Fibroblast of skin of right quadriceps (primary cell): ENCODE data around the gene FAM151A.
"Not testable (repeated sequence)": the region's sequence is repeated elsewhere in the genome, so short reads cannot be mapped to it uniquely, and the experiment has no call there.

ENCODE experiments used
- DNase-seq: peaks from one replicate; pipeline ENCODE4 v3.0.0-alpha.2; 2013

FAM151A gene

DNA sequence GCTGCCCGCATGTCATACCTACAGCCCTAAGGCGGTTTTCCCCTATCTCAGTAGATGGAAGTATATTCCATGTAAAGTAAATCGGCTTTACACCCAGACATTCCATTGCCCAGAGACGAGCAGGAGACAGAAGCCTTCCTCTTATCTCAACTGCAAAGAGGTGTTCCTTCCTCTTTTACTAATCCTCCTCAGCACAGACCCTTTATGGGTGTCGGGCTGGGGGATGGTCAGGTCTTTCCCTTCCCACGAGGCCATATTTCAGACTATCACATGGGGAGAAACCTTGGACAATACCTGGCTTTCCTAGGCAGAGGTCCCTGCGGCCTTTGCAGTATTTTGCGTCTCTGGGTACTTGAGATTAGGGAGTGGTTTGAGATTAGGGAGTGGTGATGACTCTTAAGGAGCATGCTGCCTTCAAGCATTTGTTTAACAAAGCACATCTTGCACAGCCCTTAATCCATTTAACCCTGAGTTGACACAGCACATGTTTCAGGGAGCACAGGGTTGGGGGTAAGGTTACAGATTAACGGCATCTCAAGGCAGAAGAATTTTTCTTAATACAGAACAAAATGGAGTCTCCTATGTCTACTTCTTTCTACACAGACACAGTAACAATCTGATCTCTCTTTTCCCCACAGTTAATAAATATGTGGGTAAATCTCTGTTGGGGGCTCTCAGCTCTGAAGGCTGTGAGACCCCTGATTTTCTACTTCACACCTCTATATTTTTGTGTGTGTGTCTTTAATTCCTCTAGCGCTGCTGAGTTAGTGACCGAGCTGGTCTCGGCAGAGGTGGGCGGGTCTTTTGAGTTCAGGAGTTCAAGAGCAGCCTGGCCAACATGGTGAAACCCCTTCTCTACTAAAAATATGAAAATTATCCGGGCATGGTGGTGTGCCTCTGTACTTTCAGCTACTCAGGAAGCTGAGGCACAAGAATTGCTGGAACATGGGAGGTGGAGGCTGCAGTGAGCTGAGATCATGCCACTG lies 13.4 kb upstream of the FAM151A start:
- not testable (repeated sequence) for DNase-seq

DNA sequence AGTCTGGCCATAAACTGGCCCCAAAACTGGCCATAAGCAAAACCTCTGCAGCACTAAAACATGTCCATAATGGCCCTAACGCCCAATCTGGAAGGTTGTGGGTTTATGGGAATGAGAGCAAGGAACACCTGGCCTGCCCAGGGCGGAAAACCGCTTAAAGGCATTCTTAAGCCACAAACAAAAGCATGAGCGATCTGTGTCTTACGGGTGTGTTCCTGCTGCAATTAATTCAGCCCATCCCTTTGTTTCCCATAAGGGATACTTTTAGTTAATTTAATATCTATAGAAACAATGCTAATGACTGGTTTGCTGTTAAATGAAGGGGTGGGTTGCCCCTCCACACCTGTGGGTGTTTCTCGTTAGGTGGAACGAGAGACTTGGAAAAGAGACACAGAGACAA lies 12.5 kb upstream of the FAM151A start:
- not testable (repeated sequence) for DNase-seq

DNA sequence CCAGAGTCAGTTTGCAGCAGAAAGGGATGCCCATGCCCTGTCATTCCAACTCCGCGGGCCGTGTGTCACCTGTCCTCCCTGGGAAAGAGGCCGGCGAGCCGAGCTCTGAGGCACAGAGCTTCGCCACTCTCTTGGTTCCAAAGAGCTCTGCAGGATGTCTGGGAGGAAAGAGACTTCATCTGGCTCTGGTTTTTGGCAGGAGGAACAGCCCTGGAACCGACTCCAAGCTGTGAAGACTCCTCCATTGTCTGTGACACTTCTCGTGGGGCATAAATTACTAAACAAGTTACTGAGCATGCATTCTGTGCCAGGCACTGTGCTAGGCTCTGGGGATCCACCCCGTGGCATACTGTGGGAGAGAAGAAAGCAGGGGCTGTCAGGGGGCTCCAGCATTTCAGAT lies 3.9 kb upstream of the FAM151A start:
- DNase-seq: no peak

DNA sequence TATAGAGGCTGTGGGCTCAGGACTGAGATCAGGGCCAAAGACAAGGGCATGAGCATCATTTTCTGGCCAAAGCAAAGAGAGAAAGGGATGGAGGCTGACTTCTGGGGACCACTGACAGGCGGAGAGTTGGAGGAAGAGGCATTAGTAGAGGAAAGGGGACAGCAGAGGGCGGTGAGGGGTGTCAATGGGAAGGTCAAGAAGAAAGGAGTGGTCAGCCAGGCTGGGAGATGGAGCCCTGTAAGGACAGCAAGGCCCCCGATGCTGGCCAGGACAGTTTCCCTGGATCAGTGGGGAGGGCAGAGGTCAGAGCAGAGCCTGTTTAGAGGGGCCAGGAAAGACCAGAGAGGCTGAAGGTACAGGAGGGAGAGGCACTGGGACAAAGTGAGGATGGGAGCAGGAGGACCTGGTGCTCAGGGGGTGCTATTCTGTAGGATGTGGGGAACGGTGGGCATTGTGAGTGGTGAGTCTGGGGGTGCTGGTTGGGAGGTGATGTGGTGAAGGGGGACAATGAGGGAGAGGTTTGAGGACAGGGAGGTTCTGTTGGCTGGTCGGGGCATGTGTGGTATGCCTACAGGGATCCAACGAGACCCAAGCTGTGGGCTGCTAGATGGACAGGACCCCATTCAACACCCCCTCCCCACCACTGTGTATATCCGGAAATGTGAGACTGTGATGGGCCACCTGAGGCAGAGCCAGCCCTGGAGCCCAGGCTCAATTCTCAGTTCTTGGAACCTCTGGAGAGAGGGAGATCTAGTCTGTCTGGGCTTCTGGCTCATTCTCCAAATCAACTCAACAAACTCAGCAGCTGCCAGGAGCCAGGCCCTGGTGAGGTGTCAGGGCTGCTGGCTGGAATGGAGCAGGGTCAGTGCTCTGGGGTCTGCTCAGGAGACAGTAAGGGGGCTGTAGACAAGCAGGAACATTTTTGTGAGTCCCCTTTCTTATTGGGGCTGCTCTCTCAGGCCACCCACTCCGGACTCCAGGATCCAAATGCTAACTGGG lies 1.4 kb upstream of the FAM151A start:
- no peak for DNase-seq

DNA sequence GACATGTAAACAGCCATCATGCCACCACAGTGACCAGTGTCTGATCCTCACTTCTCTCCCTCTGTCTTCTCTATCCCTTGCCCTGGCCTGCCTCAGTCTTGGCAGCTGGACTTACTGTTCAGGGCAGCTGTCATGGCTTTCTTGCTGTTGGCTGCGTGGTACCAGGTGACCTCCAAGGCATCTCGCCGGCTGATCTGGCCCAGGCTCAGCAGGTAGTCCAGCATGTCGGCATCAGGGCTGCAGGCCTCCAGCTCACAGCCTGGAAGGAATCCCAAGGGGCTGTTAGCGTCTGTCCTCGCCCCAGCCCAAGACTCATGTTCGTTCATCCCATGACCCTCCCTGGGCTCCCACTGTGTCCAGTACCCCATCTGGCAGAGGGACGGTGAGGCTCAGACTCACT lies 3.6 kb downstream of the FAM151A start:
- no peak for DNase-seq

DNA sequence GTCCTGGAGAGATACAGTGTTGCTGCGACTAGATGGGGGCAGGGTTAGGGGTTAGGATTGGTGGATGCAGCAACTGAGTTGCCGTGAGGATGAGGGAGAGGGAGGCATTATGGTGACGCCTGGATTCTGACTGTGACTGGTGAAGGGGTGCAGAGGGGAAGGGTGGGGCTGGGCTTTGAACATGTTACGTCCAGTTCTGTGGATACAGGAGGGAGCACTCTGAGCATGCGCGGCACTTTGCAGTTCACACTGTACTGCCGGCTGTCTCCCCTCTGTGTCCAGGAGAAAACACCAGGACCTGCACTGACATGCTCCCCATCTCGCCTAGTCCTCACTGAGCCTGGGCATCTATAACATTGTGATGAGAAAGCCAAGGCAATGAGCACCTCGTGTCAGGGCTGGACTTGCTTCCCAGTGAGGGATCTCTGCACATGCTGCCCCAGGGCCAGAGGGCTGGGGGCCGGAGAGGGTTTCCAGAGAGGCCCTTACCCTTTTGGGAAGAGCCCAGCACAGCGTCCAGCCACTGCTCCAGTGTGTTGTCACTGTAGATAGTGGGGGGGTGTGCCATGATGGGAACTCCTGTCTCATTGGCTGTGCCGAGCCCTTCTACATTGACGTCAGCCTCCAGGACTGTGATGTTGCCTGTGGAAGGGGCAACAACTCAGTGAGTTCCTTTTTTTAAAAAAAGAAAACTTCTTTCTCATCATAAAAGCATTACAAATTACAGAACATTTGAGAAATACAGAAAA lies 7.6 kb downstream of the FAM151A start:
- DNase-seq: no peak

DNA sequence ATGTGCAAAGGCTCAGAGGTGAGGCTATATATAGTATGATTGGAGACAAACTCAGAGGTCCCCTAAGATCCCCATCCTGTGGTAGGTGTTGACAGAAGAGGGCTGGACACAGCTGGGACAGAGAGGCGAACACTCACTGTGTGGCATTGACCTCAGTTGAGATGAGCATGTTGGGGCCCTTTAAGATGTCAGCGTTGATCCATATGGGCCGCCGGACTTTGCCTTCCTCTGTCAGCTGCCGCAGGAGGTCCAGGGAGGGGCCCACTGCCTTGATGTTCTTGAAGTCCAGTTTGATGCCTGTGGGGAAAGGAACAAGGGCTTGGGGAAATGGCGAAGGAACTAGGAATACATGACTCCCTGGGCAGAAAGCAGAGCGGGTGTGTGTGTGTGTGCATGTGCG lies 8.8 kb downstream of the FAM151A start:
- DNase-seq: no peak

DNA sequence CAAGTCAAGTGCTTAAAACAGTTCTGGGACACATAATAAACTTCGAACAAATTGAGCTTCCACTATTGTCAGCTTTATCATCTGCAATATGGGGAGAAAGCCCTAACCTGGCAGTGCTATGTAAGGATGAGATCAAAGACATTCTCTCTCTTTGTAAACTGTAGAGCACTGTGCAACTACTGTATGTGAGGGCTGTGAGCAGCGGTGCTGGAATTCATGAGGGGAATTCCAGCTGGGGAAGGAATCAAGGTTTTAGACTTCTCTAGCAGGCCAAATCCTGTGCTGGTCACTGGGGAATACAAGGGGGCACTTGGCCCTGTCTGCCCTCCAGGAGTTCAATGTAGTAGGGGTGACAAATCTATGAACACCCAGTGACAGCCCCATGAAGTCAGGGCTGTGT lies 9.3 kb downstream of the FAM151A start:
- no peak for DNase-seq

DNA sequence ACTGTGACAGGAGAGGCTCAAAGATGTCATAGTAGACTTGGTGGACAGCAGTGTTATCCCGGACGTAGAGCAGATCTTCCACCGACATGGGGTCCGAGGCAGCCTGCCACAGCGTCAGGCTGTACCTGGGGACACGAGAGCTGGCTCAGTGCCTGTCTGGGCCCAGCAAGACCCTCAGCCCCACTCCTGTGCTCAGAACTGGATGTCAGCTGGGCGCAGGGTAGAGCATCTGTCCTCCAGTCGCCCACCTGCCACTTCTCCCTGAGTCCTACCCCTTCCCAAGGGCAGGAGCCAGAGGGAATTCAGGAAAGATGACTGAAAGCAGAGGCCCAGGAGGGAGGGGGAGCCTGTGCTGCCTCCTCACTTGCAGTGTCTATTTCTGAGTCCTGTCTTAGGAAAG lies 11.7 kb downstream of the FAM151A start:
- DNase-seq: no peak

DNA sequence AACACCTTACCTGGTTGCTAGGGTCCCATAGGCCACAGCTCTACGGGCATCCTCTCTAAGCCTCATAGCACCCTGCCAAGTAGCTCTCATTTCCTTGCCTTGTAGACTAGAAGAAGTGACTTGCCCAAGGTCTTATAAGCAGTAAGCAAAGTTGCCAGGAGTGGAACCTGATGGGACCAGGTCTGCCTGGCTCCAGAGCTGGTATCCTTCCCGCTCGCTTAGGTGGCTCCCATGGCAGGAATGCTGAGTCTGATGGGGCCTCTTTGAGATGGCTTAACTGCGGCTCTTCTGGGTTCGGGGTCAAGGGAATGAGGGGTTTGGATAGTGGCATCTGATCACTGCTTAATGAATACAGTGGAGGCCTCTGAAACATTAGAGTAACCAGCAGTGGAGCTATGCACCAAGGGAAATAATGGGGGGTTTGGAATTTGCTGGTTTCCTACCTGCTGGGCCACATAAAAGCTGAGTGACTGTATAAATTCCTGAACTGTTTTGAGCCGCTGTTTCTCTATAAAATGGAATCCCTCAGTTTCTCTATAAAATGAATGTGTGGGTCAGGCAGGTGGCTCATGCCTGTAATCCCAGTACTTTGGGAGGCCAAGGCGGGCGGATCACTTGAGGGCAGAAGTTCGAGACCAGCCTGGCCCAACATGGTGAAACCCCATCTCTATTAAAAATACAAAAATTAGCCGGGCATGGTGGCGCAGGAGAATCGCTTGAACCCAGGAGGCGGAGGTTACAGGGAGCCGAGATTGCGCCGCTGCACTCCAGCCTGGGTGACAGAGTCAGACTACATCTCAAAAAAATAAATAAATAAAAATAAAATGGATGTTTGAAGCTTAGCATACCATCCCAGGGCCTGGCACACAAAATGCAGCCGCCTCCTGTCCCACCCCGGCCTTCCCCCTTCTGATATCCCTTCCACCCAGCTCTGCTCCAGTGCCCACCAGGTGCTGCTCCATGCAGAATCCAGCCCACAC lies 12.4 kb downstream of the FAM151A start:
- DNase-seq: no peak

DNA sequence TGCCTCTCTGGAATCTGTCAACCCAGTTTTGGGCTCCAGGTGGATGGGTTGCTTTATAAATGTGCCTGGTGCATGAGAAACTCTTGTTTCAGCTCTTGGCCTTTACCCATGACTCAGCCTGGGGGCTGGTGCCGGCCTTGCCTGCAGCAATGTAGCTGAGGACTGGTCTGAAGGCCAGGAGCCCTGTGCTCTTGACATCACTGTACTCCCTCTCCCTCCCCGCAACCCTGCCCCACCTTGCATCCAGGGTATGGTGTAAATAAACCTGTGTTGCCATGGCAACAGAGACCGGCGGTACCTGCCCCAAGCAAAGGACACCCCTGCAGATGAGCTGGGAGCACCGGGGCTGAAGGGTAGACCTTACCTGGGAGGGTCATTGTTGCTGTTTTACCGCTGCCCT lies 13.3 kb downstream of the FAM151A start:
- DNase-seq: no peak

DNA sequence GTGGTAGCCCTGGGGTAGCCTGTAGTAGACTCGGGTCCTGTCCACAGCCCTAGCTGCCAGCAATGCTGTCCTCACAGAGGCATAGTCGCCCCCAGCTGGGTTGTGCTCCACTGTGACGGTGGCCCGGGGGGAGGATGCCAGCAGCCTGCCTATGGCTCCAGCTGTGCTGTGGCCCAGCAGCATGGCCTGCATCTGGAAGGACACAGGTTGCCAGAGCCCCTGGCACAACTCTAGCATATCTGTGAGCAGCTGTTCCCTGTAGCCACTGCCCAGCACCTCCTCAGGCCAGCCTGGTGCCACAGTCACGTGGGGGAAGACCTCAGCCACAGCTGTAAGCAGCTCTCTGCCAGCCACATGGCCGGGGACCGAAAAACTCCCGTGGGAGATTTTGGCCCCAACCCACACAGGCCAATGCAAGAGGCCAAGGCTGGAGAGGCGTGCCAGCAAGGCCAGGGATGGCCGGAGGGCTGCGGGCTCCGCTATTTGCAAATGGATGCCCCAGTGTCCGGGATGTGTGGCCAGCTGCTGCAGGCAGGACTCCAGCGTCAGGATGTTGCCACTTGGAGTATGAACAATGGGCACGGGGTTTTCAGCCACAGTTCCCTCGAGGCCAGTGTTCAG lies 13.9 kb downstream of the FAM151A start:
- DNase-seq: no peak

DNA sequence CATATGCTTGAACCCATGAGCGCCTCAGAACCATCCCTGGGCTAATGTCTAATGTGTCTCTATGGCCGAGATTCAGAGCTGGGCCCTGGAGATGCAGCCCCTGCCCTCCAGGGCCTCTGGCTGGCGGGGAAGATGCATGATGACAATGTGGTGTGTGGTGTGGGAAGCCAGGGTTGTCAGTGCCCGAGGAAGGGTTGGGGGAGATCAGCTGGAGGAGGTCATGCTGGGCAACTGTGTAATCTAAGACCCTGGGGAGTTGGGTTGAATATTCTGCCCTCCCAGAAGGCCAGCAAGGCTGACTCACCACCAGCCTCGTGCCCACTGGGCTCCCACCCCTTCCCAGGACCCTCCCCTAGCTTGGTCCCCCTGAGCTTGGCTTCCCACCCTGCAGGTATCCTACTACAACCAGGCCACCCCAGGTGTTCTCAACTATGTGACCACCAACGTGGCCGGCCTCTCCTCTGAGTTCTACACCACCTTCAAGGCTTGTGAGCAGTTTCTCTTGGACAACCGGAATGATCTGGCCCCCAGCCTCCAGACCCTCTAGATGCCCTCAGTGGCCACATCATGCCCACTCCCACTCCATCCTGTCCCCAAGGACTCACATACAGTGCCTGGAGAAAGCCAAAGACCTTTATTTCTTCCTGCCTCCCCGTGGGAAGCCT lies 14.6 kb downstream of the FAM151A start:
- no peak for DNase-seq

DNA sequence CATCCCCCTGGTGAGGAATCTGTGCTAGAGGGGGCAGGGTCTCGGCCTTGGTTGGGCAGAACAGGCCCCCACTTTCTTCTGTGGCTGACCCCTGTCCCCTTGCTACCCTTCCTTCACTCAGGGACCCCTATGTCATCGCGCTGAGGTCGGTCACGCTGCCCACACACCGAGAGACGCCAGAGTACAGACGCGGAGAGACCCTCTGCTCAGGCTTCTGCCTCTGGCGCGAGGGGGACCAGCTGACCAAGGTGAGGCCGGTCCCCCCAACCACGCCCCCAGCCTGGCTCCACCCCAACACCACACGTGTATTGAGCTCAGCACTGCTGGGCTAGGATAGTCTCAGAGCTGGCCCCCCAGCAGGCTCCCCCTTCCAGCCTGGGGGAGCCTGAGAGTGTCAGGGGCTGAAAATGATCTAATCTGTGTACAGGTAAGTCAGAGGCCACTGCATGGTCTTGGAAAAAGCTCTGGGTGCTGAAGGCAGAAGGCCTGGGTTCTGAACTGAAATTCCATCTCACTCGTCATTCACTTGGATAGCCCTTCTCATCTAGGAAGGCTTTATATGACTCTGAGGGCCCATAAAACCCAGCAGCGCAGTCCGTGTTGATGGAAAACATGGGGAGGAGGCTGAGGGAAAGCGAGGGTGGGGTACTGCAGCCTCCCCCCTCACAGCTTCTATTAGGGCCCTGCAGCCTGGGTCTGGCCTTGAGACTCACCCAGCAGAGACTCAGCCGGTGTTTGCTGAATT lies 15.3 kb downstream of the FAM151A start:
- no peak for DNase-seq

DNA sequence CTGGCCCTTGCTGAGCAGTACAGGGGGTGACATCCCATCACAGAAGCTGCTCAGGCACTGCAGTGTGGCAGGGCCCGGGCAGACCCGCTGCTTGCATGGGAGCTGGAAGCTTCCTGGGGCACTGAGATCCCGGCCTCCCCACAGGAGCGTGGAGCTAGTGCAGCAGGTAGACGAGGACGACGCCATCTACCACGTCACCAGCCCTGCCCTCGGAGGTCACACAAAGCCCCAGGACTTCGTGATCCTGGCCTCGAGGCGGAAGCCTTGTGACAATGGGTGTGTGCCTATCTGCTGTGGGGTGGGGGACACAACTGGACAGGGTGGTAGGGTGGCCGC lies 16.4 kb downstream of the FAM151A start:
- no peak for DNase-seq

DNA sequence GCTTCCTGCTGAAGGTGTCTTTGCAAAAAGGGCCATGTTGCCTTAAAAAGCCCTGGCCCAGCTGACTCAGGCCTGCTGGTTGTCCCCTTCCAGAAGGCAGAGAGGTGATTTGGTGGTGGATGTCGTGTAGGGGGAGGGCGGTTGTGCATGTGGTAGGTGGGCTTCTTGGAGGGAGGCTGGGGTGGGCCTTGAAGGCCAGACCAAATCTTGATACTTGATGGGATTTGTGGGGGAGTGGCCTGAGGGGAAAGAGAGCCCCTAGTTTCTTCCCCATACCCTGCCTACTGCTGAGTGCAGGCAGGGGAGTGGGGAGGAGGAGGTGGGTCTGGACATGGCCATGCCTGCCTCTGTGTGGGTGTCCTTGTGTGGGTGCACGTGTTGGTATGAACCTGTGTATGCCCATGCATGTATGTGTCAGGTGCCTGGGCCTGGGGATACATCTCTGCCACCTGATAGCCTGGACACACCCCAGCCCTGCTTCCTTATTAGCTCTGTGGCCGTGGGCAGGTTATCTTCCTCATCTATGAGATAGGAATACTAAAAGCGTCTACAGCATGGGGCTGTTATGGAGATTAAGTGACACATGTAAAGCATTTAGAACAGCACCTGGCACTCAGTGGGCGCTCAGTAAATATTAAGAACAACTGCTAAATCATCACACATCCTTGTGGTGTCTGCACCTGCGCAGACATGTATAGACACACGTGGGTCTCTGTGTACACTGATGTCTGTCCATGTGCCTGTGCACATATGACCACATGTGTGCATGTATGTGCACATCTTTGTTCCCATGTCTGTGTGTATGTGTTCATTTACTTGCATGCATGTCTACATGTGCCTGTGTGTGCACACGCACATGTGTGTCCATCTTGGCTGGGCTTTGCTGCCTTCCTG lies 17.0 kb downstream of the FAM151A start:
- no peak for DNase-seq

DNA sequence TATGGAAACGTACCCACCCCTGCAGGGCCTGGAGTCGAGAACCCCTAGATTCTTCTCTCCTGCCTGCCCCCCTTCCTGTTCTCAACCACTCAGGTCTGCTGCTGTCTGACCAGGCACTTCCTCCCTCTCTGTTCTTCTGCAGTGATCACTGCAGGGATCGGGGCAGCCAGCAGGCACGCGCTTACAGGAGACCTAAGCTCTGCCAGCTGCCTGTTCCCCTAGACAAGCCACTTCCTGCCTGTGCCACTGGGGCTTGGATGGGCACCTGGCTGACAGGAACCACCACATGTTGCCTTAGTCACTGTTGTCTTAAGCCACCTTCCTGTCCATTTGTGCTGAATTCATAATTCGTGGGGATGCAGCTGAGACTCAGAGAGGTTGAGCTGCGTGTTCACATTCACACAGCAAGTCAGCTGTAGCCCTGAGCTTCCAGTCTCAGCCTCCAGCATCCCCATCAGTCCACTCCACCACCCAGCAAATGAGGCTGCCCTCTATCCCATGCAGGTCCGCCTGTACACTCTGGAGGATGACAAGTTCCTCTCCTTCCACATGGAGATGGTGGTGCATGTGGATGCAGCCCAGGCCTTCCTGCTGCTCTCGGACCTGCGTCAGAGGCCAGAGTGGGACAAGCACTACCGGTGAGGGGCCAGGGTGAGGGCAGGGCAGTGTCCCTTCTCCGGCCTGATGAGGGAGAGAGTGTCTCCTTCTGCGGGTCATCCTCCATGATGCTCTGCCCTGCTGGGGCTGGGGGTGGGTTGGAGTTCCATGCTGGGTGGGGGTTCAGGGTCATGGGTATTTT lies 18.6 kb downstream of the FAM151A start:
- no peak for DNase-seq

DNA sequence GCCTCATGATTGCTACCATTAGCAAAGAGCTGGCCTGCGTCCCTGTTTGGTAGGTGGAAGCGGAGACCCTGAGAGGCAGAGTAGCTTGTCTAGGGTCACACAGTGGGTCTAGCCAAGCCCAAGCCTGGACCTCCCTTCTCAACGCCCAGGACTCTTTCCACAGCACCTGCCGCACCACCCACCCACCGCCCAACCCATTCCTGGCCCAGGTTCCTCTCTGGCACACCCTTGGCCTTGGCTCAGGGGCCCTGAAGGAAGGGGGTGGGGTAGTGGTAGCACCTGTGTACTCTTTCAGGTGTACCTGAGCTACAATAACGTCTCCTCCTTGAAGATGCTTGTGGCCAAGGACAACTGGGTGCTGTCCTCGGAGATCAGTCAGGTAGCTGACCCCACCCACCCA lies 19.3 kb downstream of the FAM151A start:
- DNase-seq: no peak
